Activated CD8-positive, alpha-beta memory T cell treated with anti-CD3 and anti-CD28 coated beads, Interleukin-2, amount 10 ng/mL, durations not matched to agents 7 days and 5 days (primary cell): ENCODE results near the gene PRKCB. TPM values are rescaled to one million over a fixed set of nuclear protein-coding genes. Genes with fewer than 3 reads are reported as not detected.
"Not testable (repeated sequence)": the region's sequence is repeated elsewhere in the genome, so short reads cannot be mapped to it uniquely, and the experiment has no call there.

Source experiments
- ATAC-seq: fragments of 150-1000 bp; cut with Tn5 transposase; one replicate; pipeline ENCODE4 v1.10.0; 2021; ENCODE audit warnings: moderate library complexity
- CTCF ChIA-PET: fragments of 350-600 bp; sonication (Branson Sonifier 250); formaldehyde crosslinking; loops from one replicate; lab custom pipeline; 2021; ENCODE audit warnings: antibody characterized with exemption; lab: Charles Lee
- DNase-seq: peaks from one replicate; pipeline ENCODE4 v3.0.0-alpha.2; 2020
- H3K27ac Mint-ChIP-seq: one replicate; pipeline ENCODE4 v1.8.0; 2021; ENCODE audit warnings: mild to moderate bottlenecking, mixed read lengths
- H3K27me3 Mint-ChIP-seq: one replicate; pipeline ENCODE4 v1.8.0; 2021; ENCODE audit warnings: mixed read lengths
- H3K36me3 Mint-ChIP-seq: one replicate; pipeline ENCODE4 v1.8.0; 2021; ENCODE audit warnings: mild to moderate bottlenecking, mixed read lengths
- H3K4me1 Mint-ChIP-seq: one replicate; pipeline ENCODE4 v1.8.0; 2021; ENCODE audit warnings: mixed read lengths
- H3K4me3 Mint-ChIP-seq: one replicate; pipeline ENCODE4 v1.8.0; 2021; ENCODE audit warnings: mild to moderate bottlenecking, moderate library complexity, mixed read lengths
- H3K9me3 Mint-ChIP-seq: one replicate; pipeline ENCODE4 v1.8.0; 2022; ENCODE audit warnings: low read depth, mixed read lengths
- total RNA-seq, 2 experiments: library from RNA; stranded (reverse); gene quantifications; one replicate each; pipeline ENCODE4 v1.2.3, GENCODE V29; 2021

PRKCB gene
- total RNA-seq, 2 experiments from 2014 or later = 98.5 to 125 TPM

GRCh38 chr16:24208710-24209109 is 372.9 kb downstream of the PRKCB start:
- ATAC-seq (no peak), DNase-seq (no peak)

GRCh38 chr16:24214992-24215391 is 379.2 kb downstream of the PRKCB start:
- no peaks in the 10 kb centered on the region for H3K4me1 Mint-ChIP-seq
- no peak overlapping the region for H3K27ac Mint-ChIP-seq
- no peaks in the 10 kb centered on the region for H3K27me3 Mint-ChIP-seq
- no peak for DNase-seq
- H3K9me3 Mint-ChIP-seq = no peaks in the 10 kb centered on the region
- peaks cover 40% of the 10 kb centered on the region for H3K36me3 Mint-ChIP-seq
- ATAC-seq = no peak
- CTCF ChIA-PET = no interaction called here
- no peak overlapping the region for H3K4me3 Mint-ChIP-seq

More at GRCh38 chr16:24208710-24209109, 372.9 kb downstream of the PRKCB start:
- H3K36me3 Mint-ChIP-seq = peaks cover 23% of the 10 kb centered on the region
- CTCF ChIA-PET = interaction anchor here (0.9 kb wide), 1 partner anchor 11 kb away, joined by 3 read pairs; no protein-coding TSS in a partner anchor
- no peak overlapping the region for H3K27ac Mint-ChIP-seq
- no peak overlapping the region for H3K4me3 Mint-ChIP-seq
- no peaks in the 10 kb centered on the region for H3K27me3 Mint-ChIP-seq
- H3K4me1 Mint-ChIP-seq = no peaks in the 10 kb centered on the region
- H3K9me3 Mint-ChIP-seq = no peaks in the 10 kb centered on the region

- H3K4me3 Mint-ChIP-seq = no peak overlapping the region
- H3K36me3 Mint-ChIP-seq = peaks cover 47% of the 10 kb centered on the region
- H3K27me3 Mint-ChIP-seq = no peaks in the 10 kb centered on the region
- no peak for ATAC-seq
- no peaks in the 10 kb centered on the region for H3K4me1 Mint-ChIP-seq
- H3K27ac Mint-ChIP-seq = no peak overlapping the region
- CTCF ChIA-PET = interaction anchor here (1.6 kb wide), 1 partner anchor 36 kb away, joined by 3 read pairs; no protein-coding TSS in a partner anchor
- DNase-seq = no peak
- no peaks in the 10 kb centered on the region for H3K9me3 Mint-ChIP-seq
Observed at GRCh38 chr16:24216961-24217360, 381.2 kb downstream of the PRKCB start.

- Mint-ChIP-seq H3K27me3 (no peaks in the 10 kb centered on the region), H3K27ac (no peak overlapping the region), H3K4me1 (no peaks in the 10 kb centered on the region), H3K4me3 (no peak overlapping the region), H3K9me3 (no peaks in the 10 kb centered on the region), H3K36me3 (peaks cover 50% of the 10 kb centered on the region)
- no peak for DNase-seq
- CTCF ChIA-PET = no interaction called here
- no peak for ATAC-seq
Observed at GRCh38 chr16:24217461-24217860, 381.7 kb downstream of the PRKCB start.

GRCh38 chr16:24218299-24218698 is 382.5 kb downstream of the PRKCB start:
- Mint-ChIP-seq H3K4me1 (no peaks in the 10 kb centered on the region), H3K27ac (no peak overlapping the region), H3K36me3 (peaks cover 51% of the 10 kb centered on the region), H3K4me3 (no peak overlapping the region), H3K9me3 (no peaks in the 10 kb centered on the region), H3K27me3 (no peaks in the 10 kb centered on the region)
- DNase-seq (no peak), ATAC-seq (no peak)
- CTCF ChIA-PET = no interaction called here

- Mint-ChIP-seq H3K9me3 (no peaks in the 10 kb centered on the region), H3K4me3 (no peak overlapping the region), H3K27ac (no peak overlapping the region), H3K36me3 (peaks cover 39% of the 10 kb centered on the region), H3K27me3 (no peaks in the 10 kb centered on the region), H3K4me1 (no peaks in the 10 kb centered on the region)
- CTCF ChIA-PET = no interaction called here
- DNase-seq (no peak), ATAC-seq (no peak)
Observed at GRCh38 chr16:24221219-24221618, 385.4 kb downstream of the PRKCB start.

GRCh38 chr16:24228514-24228913 is 392.7 kb downstream of the PRKCB start:
- Mint-ChIP-seq H3K4me3 (no peak overlapping the region), H3K27me3 (peaks cover 8% of the 10 kb centered on the region), H3K4me1 (no peaks in the 10 kb centered on the region), H3K27ac (no peak overlapping the region), H3K9me3 (no peaks in the 10 kb centered on the region), H3K36me3 (peaks cover 1% of the 10 kb centered on the region)
- ATAC-seq (no peak), DNase-seq (no peak)
- CTCF ChIA-PET = interaction anchor here (0.6 to 1.7 kb wide), 2 partner anchors 24 to 241 kb away, joined by 3 to 4 read pairs; no protein-coding TSS in a partner anchor

- ATAC-seq (no peak), DNase-seq (no peak)
- Mint-ChIP-seq H3K36me3 (no peaks in the 10 kb centered on the region), H3K4me1 (no peaks in the 10 kb centered on the region), H3K9me3 (no peaks in the 10 kb centered on the region), H3K4me3 (no peak overlapping the region), H3K27ac (no peak overlapping the region), H3K27me3 (peaks cover 12% of the 10 kb centered on the region)
- CTCF ChIA-PET = no interaction called here
Observed at GRCh38 chr16:24232936-24233335, 397.2 kb downstream of the PRKCB start.

GRCh38 chr16:24234737-24235136 is 399.0 kb downstream of the PRKCB start:
- ATAC-seq (no peak), DNase-seq (no peak)
- no peak overlapping the region for H3K27ac Mint-ChIP-seq
- H3K4me1 Mint-ChIP-seq = no peaks in the 10 kb centered on the region
- H3K4me3 Mint-ChIP-seq = no peak overlapping the region
- CTCF ChIA-PET = interaction anchor here (2.1 kb wide), 1 partner anchor 18 kb away, joined by 7 read pairs; no protein-coding TSS in a partner anchor
- peaks cover 8% of the 10 kb centered on the region for H3K27me3 Mint-ChIP-seq
- H3K36me3 Mint-ChIP-seq = peaks cover 3% of the 10 kb centered on the region
- H3K9me3 Mint-ChIP-seq = peaks cover 6% of the 10 kb centered on the region

GRCh38 chr16:24235806-24236205 is 400.0 kb downstream of the PRKCB start:
- H3K36me3 Mint-ChIP-seq = peaks cover 3% of the 10 kb centered on the region
- no peak overlapping the region for H3K4me3 Mint-ChIP-seq
- DNase-seq (no peak), ATAC-seq (no peak)
- peaks cover 10% of the 10 kb centered on the region for H3K27me3 Mint-ChIP-seq
- CTCF ChIA-PET = interaction anchor here (2.1 kb wide), 1 partner anchor 17 kb away, joined by 7 read pairs; no protein-coding TSS in a partner anchor
- H3K9me3 Mint-ChIP-seq = peaks cover 6% of the 10 kb centered on the region
- no peaks in the 10 kb centered on the region for H3K4me1 Mint-ChIP-seq
- no peak overlapping the region for H3K27ac Mint-ChIP-seq

GRCh38 chr16:24238846-24239245 is 403.1 kb downstream of the PRKCB start:
- H3K27ac Mint-ChIP-seq, H3K4me3 Mint-ChIP-seq, H3K36me3 Mint-ChIP-seq, ATAC-seq, CTCF ChIA-PET, H3K4me1 Mint-ChIP-seq, H3K9me3 Mint-ChIP-seq, DNase-seq: not testable (repeated sequence)
- peaks cover 22% of the 10 kb centered on the region for H3K27me3 Mint-ChIP-seq

- Mint-ChIP-seq H3K27ac (no peak overlapping the region), H3K36me3 (no peaks in the 10 kb centered on the region)
Observed at GRCh38 chr16:24246911-24247607, 411.3 kb downstream of the PRKCB start.

GRCh38 chr16:24253192-24253591 is 417.4 kb downstream of the PRKCB start:
- no peaks in the 10 kb centered on the region for H3K36me3 Mint-ChIP-seq
- no peak overlapping the region for H3K4me3 Mint-ChIP-seq
- ATAC-seq = peak; percentile 49
- CTCF ChIA-PET = interaction anchor here (0.6 to 2.6 kb wide), 28 partner anchors 9 to 526 kb away, joined by 3 to 41 read pairs (median 4); no protein-coding TSS in a partner anchor
- DNase-seq = peak; percentile 50
- no peak overlapping the region for H3K27ac Mint-ChIP-seq
- H3K4me1 Mint-ChIP-seq = no peaks in the 10 kb centered on the region
- peaks cover 62% of the 10 kb centered on the region for H3K27me3 Mint-ChIP-seq
- H3K9me3 Mint-ChIP-seq = no peaks in the 10 kb centered on the region

More at GRCh38 chr16:24246911-24247607, 411.3 kb downstream of the PRKCB start:
- no peak for DNase-seq
- no peak for ATAC-seq
- no peaks in the 10 kb centered on the region for H3K4me1 Mint-ChIP-seq
- H3K27me3 Mint-ChIP-seq = peaks cover 48% of the 10 kb centered on the region
- H3K4me3 Mint-ChIP-seq = no peak overlapping the region
- no peaks in the 10 kb centered on the region for H3K9me3 Mint-ChIP-seq
- CTCF ChIA-PET = no interaction called here
